Measurements from ENCODE around the gene SMTNL2.

SMTNL2 gene

GRCh38 chr17:4551141-4551540 is 33.2 kb upstream of the SMTNL2 start:
- H3K4me3 ChIP-seq (ENCODE audit: control insufficient read depth, low read depth, low read length), result no peak overlapping the region
- no peak for TF ChIP-seq CTCF (conservative IDR thresholded peaks at IDR 0.05; ENCODE audit: control insufficient read depth, insufficient read depth, low read depth, low read length)
- peak; percentile 20 for DNase-seq (ENCODE audit: low read depth)

- TF ChIP-seq CTCF (conservative IDR thresholded peaks at IDR 0.05; ENCODE audit: control insufficient read depth, insufficient read depth, low read depth, low read length), result no peak
- no peak overlapping the region for H3K4me3 ChIP-seq (ENCODE audit: control insufficient read depth, low read depth, low read length)
- no peak for DNase-seq (ENCODE audit: low read depth)
Measured at GRCh38 chr17:4551796-4552525, 32.4 kb upstream of the SMTNL2 start.

GRCh38 chr17:4553669-4554068 is 30.7 kb upstream of the SMTNL2 start:
- no peak for DNase-seq (ENCODE audit: low read depth)
- no peak for TF ChIP-seq CTCF (conservative IDR thresholded peaks at IDR 0.05; ENCODE audit: control insufficient read depth, insufficient read depth, low read depth, low read length)
- H3K4me3 ChIP-seq (ENCODE audit: control insufficient read depth, low read depth, low read length), result peak overlapping the region; percentile 97

GRCh38 chr17:4554441-4554996 is 29.8 kb upstream of the SMTNL2 start:
- DNase-seq (ENCODE audit: low read depth), result no peak
- H3K4me3 ChIP-seq (ENCODE audit: control insufficient read depth, low read depth, low read length), result peak overlapping the region; percentile 97
- no peak for TF ChIP-seq CTCF (conservative IDR thresholded peaks at IDR 0.05; ENCODE audit: control insufficient read depth, insufficient read depth, low read depth, low read length)

- TF ChIP-seq CTCF (conservative IDR thresholded peaks at IDR 0.05; ENCODE audit: control insufficient read depth, insufficient read depth, low read depth, low read length), result no peak
- peak; percentile 92 for DNase-seq (ENCODE audit: low read depth)
- peak within 1 kb of the TSS; percentile 97 for H3K4me3 ChIP-seq (ENCODE audit: control insufficient read depth, low read depth, low read length)
Measured at GRCh38 chr17:4554997-4555799, 29.1 kb upstream of the SMTNL2 start, which contains the start of gene MYBBP1A. Gene MYBBP1A (minus strand): TSS chr17:4555384. CDS start chr17:4555324, 60 bp downstream.

- H3K4me3 ChIP-seq (ENCODE audit: control insufficient read depth, low read depth, low read length), result peak overlapping the region; percentile 97
- no peak for DNase-seq (ENCODE audit: low read depth)
- TF ChIP-seq CTCF (conservative IDR thresholded peaks at IDR 0.05; ENCODE audit: control insufficient read depth, insufficient read depth, low read depth, low read length), result no peak
Measured at GRCh38 chr17:4555873-4556759, 28.2 kb upstream of the SMTNL2 start.
